BJ (cell line): ENCODE measurements around the gene OR4F6. TPM values are rescaled to one million over a fixed set of nuclear protein-coding genes. Genes with fewer than 3 reads are reported as not detected.

Experiments
- CTCF ChIA-PET: fragments of 350-600 bp; formaldehyde crosslinking; extraction: SDS; loops from one replicate; lab custom pipeline; 2021; ENCODE audit warnings: antibody characterized with exemption, inconsistent platforms; lab: Yijun Ruan, JAX
- POLR2A ChIA-PET: fragments of 300-600 bp; sonication (Branson Sonifier 250); formaldehyde crosslinking; extraction: SDS; loops from one replicate; lab custom pipeline; 2021; ENCODE audit warnings: antibody characterized with exemption; lab: Charles Lee
- DNase-seq: peaks from one replicate; pipeline ENCODE4 v3.0.0-alpha.2; 2011; ENCODE audit warnings: low read depth
- H3K27me3 ChIP-seq: 2 replicates; pipeline ENCODE4 v1.6.0; 2011; ENCODE audit warnings: low read length; ENCODE audit not compliant: control insufficient read depth, insufficient read depth
- H3K36me3 ChIP-seq: 2 replicates; pipeline ENCODE4 v1.5.1; 2011; ENCODE audit warnings: low read length; ENCODE audit not compliant: control insufficient read depth, insufficient read depth
- H3K4me3 ChIP-seq: 2 replicates; pipeline ENCODE4 v1.5.1; 2011; ENCODE audit warnings: low read depth, mild to moderate bottlenecking, control low read depth, low read length
- CTCF ChIP-seq: IDR thresholded peaks from 2 replicates; pipeline ENCODE4 v1.5.1; 2011; ENCODE audit warnings: low read depth, mild to moderate bottlenecking, control low read depth, inconsistent platforms, low read length, moderate library complexity; ENCODE audit not compliant: insufficient read depth
- polyA plus RNA-seq: library from polyadenylated mRNA; depleted of rRNA; stranded (reverse); fragments of >200 nt; gene quantifications from 2 replicates; pipeline ENCODE4 v1.2.3, GENCODE V29; 2011

Gene OR4F6
- polyA plus RNA-seq, 1 experiment, result not detected

GRCh38 chr15:101810456-101810855 is 7.1 kb downstream of the OR4F6 start:
- Histone ChIP-seq H3K4me3 (no peak overlapping the region), H3K36me3 (no peaks in the 10 kb centered on the region), H3K27me3 (no peaks in the 10 kb centered on the region)
- POLR2A ChIA-PET, result no interaction called here
- no peak for DNase-seq
- TF ChIP-seq CTCF, result no peak
- CTCF ChIA-PET, result interaction anchor here (1.5 kb wide), 1 partner anchor 9 kb away, joined by 4 read pairs; no protein-coding TSS in a partner anchor

GRCh38 chr15:101810876-101811275 is 7.6 kb downstream of the OR4F6 start:
- ChIA-PET POLR2A (no interaction called here), CTCF (interaction anchor here (1.5 kb wide), 1 partner anchor 9 kb away, joined by 4 read pairs; no protein-coding TSS in a partner anchor)
- DNase-seq, result no peak
- TF ChIP-seq CTCF, result no peak
- no peaks in the 10 kb centered on the region for H3K36me3 ChIP-seq
- no peaks in the 10 kb centered on the region for H3K27me3 ChIP-seq
- H3K4me3 ChIP-seq, result no peak overlapping the region

GRCh38 chr15:101811902-101812301 is 8.6 kb downstream of the OR4F6 start, which contains the start of gene OR4F15:
Gene OR4F15 (plus strand): TSS chr15:101812202. CDS start chr15:101818187, 5,985 bp downstream.
- Histone ChIP-seq H3K36me3 (no peaks in the 10 kb centered on the region), H3K27me3 (no peaks in the 10 kb centered on the region), H3K4me3 (no peak within 1 kb of the TSS)
- no peak for DNase-seq
- TF ChIP-seq CTCF, result no peak
- ChIA-PET POLR2A (no interaction called here), CTCF (interaction anchor here (1.3 to 1.7 kb wide), 3 partner anchors 10 to 15 kb away, joined by 3 to 4 read pairs (median 3); no protein-coding TSS in a partner anchor)

GRCh38 chr15:101813803-101814534 is 10.7 kb downstream of the OR4F6 start:
- POLR2A ChIA-PET, result interaction anchor here (0.5 kb wide), 1 partner anchor 551 kb away, joined by 4 read pairs; no protein-coding TSS in a partner anchor
- H3K4me3 ChIP-seq, result no peak overlapping the region
- CTCF ChIA-PET, result interaction anchor here (0.6 to 1.0 kb wide), 3 partner anchors 10 to 740 kb away, joined by 3 to 5 read pairs (median 3); no protein-coding TSS in a partner anchor
- TF ChIP-seq CTCF, result no peak
- H3K36me3 ChIP-seq, result no peaks in the 10 kb centered on the region
- peak; percentile 57 for DNase-seq
- H3K27me3 ChIP-seq, result no peaks in the 10 kb centered on the region

- CTCF ChIA-PET, result no interaction called here
- DNase-seq, result no peak
Observed at GRCh38 chr15:101820781-101821180, 17.5 kb downstream of the OR4F6 start.

More at GRCh38 chr15:101820781-101821180, 17.5 kb downstream of the OR4F6 start:
- Histone ChIP-seq H3K4me3 (no peak overlapping the region), H3K36me3 (no peaks in the 10 kb centered on the region), H3K27me3 (no peaks in the 10 kb centered on the region)
- POLR2A ChIA-PET, result no interaction called here
- TF ChIP-seq CTCF, result no peak
